Keratinocyte (primary cell): ENCODE data around the gene MAP4.

Source experiments
- CTCF ChIP-seq, 3 experiments: IDR thresholded peaks in 1 of 3; conservative IDR thresholded peaks in 1 of 3; optimal IDR thresholded peaks in 1 of 3; 2 replicates in 2 of 3; 3 replicates in 1 of 3; pipeline versions ENCODE3 to v1.5.1; 2011; ENCODE audit warnings: low read length in 3 of 3, mild to moderate bottlenecking in 3 of 3, moderate library complexity in 2 of 3, control low read depth in 1 of 3, inconsistent platforms in 1 of 3; ENCODE audit not compliant: insufficient read depth in 2 of 3; ENCODE audit errors: extremely low read depth in 1 of 3
- EZH2 ChIP-seq: IDR thresholded peaks from one replicate; pipeline ENCODE4 v1.6.1; 2012; ENCODE audit warnings: inconsistent platforms, mild to moderate bottlenecking, low read length, moderate library complexity

GRCh38 chr3:47908744-47909143 lies 107.5 kb downstream of the MAP4 start:
- TF ChIP-seq CTCF (optimal IDR thresholded peaks at IDR 0.05 in 1 of 3, IDR thresholded peaks at IDR 0.05 in 1 of 3, conservative IDR thresholded peaks at IDR 0.05 in 1 of 3; ENCODE audit: extremely low read depth in 1 of 3, insufficient read depth in 2 of 3, low read length in 3 of 3): no peak
- no peak for TF ChIP-seq EZH2
